Measurements from ENCODE around the gene TGFBR2.

DNA sequence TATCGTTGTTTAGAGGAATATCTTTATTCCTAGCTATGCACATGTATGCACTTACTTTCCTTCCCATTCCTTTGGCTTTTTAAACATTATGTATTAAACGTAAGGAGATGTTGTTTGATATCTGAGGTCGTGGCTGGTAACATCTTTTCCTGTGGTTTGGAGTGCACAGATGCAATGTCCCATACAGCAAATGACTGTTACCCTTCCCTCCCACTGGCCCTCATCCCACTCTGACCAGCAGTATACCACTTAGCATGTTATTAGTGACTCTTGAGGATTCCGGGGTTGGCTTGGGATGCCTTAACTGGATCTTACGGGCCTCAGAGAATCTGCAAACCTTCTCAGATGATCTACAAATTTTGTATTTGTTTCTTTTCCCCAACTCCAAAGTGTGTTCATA, 34.5 kb downstream of the TGFBR2 start:
- TF ChIP-seq, protein P1, sequence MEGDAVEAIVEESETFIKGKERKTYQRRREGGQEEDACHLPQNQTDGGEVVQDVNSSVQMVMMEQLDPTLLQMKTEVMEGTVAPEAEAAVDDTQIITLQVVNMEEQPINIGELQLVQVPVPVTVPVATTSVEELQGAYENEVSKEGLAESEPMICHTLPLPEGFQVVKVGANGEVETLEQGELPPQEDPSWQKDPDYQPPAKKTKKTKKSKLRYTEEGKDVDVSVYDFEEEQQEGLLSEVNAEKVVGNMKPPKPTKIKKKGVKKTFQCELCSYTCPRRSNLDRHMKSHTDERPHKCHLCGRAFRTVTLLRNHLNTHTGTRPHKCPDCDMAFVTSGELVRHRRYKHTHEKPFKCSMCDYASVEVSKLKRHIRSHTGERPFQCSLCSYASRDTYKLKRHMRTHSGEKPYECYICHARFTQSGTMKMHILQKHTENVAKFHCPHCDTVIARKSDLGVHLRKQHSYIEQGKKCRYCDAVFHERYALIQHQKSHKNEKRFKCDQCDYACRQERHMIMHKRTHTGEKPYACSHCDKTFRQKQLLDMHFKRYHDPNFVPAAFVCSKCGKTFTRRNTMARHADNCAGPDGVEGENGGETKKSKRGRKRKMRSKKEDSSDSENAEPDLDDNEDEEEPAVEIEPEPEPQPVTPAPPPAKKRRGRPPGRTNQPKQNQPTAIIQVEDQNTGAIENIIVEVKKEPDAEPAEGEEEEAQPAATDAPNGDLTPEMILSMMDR (IDR thresholded peaks at IDR 0.05): no peak
- TF ChIP-seq POLR2AphosphoS5 (IDR thresholded peaks at IDR 0.05): no peak

Data from prostate gland (tissue), 2 donors.